HG02759 (cell line): ENCODE results near the gene DYRK2.

Source experiments
- ATAC-seq: cut with Tn5 transposase; IDR thresholded peaks from one replicate; pipeline ENCODE4 v1.9.1; 2021; ENCODE audit warnings: mild to moderate bottlenecking, moderate library complexity; ENCODE audit not compliant: unreplicated experiment

Gene DYRK2

DNA sequence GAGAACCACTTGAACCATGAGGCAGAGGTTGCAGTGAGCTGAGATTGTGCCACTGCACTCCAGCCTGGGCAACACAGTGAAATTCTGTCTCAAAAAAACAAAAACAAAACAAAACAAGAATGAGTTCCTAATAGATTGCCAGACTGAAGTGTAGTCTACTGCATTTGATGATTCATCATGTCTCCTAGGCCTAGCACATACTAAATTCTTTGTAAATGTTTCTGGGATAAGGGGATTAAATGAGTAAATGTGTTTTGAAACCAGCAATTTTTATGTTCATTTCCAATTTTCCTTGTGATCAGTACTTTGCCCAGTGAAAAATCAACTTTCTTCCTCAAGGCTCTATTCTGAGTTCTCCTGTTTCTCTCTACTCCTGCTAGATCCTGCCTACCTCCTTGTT, 2.9 kb upstream of the DYRK2 start:
- no peak for ATAC-seq

DNA sequence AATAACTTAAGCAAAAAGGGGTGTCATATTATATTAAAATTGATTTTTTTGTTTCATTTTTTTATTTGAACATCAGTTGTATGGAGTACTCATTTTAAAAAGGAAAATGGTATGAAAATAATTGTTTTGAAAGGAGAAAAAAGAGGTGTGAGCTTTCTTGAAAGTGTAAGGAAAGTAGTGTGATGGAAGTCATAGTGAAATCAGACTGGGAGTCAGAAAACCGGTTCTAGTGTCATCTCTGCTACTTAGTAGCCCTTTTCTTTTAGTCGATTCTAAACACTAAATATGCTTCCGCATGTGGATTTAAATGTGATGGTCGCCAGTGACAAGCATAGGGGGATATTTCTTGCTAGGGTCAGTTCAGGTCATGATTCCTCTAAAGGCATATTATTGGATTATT, 1.8 kb upstream of the DYRK2 start:
- no peak for ATAC-seq

DNA sequence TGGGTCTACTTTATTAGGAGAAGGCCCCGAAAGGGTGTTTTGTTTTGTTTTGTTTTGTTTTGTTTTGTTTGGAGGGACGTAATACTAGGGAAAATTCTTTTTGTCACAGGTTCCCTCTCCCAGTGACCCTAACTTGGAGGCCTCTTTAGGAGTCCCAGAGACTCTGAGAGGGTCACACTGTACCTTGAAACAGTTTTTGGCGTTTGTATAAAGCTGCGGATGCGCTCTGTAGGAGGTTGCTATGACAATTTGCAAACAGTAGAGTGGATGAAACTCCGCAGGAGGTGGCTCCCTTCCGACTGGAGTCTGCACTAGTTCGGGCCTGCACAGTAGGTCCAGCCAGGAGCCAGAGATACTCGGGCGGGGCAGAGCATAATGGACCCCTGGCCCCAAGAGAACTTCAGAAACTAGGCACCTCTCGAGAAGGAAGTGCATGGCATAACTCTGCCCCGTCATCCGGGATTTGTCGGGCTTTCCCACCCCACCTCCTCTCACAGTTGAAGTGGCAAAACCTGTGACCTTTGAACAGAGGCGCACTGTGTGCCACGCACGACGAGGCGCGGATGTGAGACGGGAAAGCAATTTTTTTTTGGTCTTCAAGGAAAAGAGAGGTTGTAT, 1.3 kb upstream of the DYRK2 start:
- ATAC-seq, result no peak

DNA sequence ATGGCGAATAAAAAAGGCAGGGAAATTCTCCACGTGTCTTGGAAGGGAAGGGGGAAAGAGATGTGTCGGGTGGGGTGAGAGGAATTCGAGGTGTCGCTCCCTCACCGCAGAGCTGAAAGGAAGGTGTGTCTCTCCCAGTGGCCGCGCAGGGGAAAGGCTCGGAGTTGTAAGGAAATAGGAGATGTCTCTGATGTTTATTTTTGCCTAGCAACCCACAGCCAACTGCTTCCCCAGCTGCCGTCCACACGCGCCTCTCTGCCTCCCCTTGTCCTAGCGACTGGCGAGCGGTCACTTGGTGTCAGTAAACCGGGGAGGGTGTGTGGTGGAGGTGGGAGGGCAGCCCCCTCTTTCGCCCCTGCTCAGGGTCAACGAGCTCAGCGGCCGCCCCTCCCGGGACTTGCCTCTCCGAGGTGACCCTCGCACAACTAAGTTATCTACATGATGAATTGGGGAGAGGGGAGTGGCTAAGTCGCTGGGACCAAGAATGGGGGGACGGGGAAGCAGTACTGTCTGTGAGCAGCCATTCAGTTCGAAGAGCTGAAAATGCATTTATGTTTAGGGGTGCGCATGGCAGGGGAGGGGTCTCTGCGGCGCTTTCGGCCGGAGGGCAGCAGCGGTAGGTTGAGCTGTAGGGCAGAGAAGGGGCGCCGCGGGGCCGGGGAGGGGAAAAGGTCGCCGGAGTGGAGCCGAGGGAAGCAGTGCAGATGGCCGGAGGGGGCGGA, 585 bp upstream of the DYRK2 start:
- ATAC-seq, result peak; percentile 16

DNA sequence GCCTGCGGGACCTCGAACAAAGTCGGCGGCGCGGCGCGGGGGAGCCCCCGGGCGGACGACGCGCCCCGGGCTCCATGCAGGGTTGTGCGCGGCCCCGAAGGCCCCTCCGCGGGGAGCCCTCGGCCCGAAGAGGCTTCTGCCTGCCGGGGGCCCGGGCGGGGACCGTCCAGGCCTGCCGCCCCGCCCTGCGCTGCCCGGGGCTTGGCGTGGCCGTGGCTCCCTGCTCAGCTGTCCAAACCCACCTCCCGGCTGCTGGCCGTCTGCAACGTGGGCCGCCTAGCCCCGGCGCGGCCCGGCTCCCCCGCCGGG, 670 bp downstream of the DYRK2 start:
- peak; percentile 30 for ATAC-seq

DNA sequence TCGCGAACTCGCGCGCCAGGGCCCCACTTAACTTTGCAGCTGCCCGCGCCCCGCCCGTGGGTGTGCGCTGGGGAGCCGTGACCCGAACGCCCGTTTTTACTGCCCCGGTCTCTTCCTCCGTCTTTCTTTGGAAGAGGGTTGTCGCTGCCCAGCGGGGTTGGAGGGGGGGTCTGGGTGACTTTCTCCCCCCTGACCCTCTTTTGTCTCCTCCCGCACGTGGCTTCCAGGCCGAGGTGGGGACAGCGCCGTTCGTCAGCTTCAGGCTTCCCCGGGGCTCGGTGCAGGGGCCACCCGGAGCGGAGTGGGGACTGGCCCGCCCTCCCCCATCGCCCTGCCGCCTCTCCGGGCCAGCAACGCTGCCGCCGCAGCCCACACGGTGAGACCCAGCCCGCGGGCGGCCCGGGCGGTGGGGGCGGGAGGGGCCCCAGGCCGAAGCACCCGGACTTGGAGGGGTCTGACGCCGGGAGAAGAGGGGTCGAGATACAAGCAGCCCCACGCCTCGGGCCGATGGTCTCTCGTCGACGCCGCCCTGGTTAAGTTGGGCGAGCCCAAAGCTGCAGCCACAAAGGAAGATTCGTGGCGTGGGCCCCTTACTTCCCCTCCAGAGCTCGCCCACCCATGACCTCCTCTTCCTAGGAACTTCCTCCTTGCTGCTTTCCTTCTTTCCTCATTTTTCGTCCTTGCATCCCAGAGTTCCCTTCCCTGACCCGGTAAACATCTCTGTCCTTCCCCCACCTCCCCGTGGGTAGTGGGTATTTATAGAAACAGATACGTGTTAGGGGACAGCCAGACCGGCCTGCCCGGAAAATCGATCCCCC, 1.2 kb downstream of the DYRK2 start:
- ATAC-seq, result peak; percentile 21

DNA sequence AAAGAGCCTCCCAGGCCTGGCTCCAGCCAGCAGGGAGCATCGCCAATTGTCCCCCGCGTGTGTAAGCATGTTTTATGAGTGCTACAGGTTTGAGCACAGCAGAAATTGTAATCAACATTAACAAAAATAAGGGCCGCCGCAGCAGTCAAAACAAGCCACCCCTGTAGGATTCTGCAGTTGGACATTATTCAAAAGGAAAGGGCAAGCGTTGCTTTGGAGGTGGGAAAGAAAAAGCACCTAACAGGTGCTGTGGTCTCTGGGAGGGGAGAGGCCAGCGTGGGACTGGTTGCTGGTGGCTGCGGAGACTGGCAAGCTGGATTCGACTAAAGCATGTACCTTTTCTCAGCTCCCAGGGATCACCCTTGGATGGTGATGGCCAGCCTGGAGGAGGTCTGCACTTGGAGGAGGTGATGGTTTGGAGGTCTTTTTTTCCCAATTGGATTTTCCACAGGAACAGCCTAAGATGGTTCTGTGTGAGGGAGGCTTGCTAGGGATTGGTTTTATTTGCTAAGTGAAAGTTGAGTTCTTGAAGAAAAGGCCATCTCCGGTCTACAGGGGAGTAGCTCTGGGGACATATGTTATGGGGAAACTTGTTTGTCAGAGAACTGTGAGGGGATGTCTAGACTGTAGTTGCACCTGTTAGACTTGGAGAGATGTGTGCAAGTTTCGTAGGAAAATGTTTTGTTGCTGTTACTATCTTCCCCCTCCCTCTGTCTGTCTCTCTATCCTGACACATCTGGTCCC, 2.0 kb downstream of the DYRK2 start:
- no peak for ATAC-seq

DNA sequence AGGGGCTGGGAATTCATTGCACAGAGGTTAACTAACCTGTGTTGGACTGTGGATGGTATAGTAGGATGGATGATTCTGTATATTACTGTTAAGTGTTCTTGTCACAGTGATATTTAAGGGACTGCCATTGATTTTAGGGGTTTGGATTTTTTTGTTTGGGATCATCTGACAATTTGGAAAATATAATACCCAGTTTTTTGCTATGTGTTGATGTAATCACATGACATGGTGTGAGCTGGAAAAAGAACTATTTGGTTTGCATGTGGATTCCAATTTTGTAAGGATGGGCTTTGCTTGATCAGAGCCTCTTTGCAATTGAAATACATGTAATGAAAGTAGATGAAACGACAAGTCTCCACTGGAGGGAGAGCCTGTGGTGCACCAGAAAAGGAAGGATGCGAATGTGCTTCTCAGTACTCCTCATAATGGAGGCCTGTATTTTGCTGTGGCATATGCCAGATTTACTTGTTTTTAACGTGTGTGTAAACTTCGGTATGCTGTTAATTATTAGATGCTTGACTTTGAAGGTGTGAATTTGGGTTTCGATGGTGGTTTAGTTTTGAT, 2.7 kb downstream of the DYRK2 start:
- no peak for ATAC-seq

DNA sequence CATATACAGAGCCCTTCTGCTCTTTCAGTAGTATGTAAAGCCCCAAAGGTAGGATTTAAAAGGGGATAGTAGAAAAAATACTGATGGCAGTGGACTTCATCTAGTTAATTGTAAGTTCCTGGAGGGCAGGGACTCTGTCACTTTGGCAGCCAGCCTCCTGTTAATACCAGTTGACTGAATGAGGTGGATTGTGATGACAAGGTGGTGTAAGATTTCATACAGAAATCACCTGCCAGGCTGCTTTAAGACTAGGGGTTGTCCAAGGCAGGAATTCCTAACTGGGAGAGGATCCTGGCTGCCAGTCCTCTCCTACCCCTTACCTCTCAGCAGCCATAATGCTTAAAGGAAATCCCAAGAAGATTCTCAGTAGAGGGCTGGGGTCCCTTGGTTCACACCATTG, 7.3 kb downstream of the DYRK2 start:
- no peak for ATAC-seq

DNA sequence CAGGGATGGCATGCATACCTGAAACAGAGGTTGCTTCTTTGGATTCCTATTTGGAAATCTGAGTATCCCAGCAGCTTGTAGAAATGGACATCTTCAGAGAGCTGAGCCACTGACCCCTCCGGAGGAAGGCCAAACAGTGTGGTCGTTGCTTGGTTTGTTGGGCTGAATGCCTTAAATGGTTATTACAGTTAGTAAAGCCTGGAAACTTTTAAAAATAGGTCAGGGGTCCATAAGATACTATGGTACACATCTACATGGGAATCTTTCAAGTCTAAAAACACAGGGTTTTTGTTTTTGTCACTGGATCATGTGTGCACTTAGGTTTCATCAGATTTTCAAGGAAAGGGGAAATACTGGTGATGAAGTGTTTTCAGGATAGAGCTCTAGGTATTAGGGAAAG, 7.7 kb downstream of the DYRK2 start:
- ATAC-seq, result no peak

DNA sequence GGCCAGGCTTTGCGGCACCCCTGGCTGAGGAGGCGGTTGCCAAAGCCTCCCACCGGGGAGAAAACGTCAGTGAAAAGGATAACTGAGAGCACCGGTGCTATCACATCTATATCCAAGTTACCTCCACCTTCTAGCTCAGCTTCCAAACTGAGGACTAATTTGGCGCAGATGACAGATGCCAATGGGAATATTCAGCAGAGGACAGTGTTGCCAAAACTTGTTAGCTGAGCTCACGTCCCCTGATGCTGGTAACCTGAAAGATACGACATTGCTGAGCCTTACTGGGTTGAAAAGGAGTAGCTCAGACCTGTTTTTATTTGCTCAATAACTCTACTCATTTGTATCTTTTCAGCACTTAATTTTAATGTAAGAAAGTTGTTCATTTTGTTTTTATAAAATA, 9.9 kb downstream of the DYRK2 start:
- ATAC-seq, result no peak

DNA sequence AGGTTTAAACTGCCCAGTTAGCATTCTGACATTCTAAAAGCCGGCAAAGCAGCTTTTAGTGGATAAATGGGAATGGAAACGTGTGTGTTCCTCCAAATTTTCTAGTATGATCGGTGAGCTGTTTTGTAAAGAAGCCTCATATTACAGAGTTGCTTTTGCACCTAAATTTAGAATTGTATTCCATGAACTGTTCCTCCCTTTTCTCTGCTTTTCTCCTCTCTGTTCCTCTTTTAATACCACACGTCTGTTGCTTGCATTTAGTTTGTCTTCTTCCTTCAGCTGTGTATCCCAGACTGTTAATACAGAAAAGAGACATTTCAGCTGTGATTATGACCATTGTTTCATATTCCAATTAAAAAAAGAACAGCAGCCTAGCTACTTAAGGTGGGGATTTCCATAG, 10.7 kb downstream of the DYRK2 start:
- no peak for ATAC-seq

DNA sequence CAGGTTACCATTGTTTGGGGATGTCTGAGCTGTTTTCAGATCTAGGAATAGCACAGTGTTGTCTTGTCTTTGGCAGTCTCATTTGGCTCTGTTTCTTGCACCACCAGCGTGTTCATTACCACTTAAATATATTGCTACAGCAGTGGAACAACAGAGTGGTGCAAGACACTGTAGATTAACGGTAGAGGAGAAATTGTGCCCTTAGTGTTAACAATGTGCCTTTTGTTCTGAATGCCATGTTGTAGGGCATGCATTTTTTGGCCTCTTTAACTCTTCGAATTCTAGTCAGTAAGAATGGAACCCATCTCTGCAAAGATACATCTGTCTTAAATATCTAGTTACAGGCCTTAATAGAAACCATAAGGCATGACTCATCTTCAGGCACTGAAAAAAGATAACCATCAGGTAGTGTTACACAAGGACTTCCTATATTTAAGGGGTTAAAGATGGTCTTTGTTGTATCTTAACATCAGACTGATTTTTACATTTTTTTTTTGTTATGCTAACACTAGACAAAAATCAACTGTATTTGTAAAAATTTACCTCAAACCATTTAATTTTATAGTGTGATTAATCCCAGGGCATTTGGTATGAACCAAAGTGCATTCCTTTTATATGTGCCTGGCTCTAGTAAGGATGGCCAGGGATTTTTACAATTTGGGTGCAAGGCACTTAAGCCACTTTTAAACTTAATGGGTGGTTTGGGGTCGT, 12.9 kb downstream of the DYRK2 start:
- no peak for ATAC-seq

DNA sequence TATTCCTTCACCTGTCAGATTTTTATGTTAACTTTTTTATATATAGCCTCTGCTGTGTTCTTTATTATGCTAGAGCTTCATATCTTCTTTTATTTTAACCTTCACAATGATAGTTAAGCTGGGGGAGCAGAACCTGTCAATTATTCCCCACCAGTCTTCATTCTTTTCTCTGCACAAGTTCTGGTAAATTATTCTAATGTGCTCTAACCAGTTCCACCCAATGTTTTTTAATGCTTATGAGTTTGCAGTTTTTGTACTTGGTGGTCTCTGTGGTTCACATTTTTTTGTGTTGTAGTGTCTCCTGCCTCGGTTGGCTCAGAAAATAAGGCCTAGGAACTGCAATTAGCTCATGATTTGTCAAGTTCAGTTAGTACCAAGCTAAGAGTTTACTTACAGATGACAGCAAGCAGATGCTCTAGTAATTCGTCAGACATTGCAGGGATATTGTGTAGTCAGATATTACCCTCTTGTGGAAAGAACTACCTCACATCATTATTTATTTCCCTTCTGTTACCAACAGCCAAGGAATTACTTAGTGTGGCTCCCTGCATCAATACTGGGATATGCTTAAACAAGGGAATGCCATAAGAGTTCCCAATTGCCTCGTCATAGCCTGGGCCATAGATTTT, 14.5 kb downstream of the DYRK2 start:
- no peak for ATAC-seq

DNA sequence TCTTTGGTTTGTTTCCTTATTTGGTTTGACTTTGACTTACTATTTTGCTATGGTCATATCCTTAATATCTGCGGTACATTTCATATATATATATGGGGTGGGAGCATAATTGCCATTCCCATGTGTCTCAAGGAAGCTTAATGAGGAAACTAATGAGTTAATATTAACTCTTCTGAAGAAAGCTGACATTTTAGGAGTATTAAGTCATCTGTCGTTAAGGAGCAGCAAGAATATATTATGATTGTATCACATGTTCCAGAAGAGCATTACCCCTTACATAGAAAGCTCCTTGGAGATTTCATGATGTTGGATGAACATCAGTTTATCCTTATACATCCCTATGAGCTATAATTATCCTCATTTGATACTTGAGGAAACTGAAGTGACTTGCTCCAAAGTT, 15.6 kb downstream of the DYRK2 start:
- ATAC-seq, result no peak

DNA sequence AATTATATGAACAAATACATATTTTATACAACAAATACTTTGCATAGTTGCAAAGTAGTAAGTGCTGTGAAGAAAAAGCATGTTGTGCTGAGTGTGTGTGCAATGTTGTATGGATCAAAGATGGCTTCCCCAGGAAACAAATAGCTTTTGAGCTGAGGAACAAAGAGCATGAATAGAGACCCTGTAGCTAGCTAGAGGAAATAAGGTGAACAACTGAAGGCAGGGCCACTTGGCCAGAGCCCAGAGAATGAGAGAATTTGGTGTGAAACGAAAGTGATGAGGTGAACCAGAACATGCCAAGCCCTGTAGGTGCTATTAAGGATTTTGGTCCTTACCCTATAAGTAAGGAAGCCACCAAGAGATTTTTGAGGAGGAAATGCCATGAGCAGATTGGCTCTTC, 17.1 kb downstream of the DYRK2 start:
- no peak for ATAC-seq

DNA sequence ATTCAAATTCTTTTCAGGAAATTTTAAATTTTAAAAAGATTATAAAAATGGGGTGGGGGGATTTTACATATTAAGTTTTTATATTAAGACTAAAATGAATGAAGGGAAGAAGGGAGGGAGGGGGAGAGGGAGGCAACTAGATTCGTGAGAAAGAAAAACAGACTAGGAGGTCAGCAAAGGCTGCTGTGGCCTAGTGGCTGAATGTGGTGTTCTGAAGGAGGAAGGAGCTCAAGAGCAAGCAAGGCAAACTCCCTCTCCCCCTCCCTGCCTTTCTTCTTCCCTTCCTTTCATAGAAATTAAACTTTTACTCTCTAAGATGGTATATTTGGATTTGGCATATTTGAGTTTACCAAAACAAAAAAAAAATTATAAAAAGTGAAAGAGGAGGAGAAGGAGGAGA, 18.1 kb downstream of the DYRK2 start:
- ATAC-seq, result no peak

DNA sequence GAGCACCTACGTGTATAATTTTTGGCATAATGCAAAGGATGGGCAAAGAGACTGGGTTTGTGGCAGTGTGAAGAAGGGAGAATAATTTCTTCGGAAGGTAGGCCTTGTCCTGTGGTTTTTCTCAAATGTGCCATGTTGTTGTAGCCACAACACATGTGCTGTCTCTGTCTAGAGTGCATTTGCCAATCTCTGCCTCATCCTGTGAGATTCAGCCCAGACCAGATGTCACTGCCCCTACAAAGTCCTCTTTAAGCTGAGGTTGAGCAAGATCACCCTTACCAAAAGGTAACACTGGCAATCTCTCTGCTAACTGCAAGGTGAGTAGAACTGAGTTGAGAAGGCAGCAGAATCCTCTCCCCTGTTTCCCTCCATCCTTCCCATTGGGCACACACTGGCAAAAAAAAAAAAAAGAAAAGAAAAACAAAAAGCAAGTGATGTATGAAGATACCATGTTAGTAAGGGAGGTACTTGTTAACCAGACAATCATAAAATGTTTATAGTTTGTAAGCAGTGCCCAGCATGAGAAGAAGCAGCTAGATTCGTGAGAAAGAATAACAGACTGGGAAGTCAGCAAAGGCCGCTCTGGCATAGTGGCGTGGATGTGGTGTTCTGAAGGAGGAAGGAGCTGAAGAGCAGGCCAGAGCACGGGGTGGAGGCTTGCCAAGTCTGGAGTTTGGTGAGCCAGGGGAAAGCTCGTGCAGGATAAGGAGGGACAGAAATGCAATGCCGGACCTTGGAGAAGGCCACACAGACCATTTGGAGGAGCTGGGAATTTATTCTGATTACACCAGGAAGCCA, 18.9 kb downstream of the DYRK2 start:
- ATAC-seq, result no peak

DNA sequence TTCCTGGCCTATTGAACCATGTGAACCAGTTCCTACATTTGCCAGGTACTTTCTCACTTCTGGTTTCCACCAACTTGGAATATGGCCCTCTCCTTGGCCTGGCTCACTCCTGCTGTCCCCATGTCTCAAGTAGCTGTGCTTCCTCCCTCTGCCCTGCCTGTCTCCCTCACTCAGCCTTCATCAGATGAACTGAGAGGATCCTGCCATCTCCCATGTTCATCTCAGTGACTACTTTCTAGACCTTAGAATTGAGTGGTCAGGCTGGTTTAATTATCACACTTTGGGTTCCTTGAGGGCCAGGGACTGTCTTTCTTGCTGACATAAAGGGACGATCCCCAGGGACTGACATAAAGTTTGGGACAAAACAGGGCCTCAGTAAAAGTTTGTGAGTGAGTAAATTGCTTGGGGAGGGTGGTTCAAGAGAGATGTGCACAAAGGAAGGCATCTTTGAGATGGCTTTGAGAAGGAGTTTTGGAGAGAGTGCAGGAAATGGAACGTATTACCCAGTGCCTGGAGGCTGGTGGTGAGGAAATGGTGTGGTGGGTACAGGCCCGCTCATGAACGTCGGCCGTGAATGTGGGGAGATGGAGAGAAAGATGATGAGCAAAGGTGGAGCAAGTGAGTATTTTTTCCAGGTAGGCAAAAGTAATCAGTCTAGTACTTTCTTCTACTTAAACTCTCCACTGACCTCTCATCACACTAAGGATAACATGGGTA, 20.8 kb downstream of the DYRK2 start:
- ATAC-seq, result no peak
